Activated naive CD8-positive, alpha-beta T cell treated with anti-CD3 and anti-CD28 coated beads, Interleukin-2, amount 50 U/mL, for 24 hours (primary cell): ENCODE results near the gene CEP44.
"Not testable (repeated sequence)": the region's sequence is repeated elsewhere in the genome, so short reads cannot be mapped to it uniquely, and the experiment has no call there.

Experiments used
- ATAC-seq: fragments of 150-1000 bp; cut with Tn5 transposase; one replicate; pipeline ENCODE4 v1.10.0; 2021
- DNase-seq: peaks from one replicate; pipeline ENCODE4 v3.0.0; 2021
- H3K27ac Mint-ChIP-seq: one replicate; pipeline ENCODE4 v1.8.0; 2021; ENCODE audit warnings: mild to moderate bottlenecking, mixed read lengths
- H3K27me3 Mint-ChIP-seq: one replicate; pipeline ENCODE4 v1.8.0; 2021; ENCODE audit warnings: mixed read lengths
- H3K36me3 Mint-ChIP-seq: one replicate; pipeline ENCODE4 v1.8.0; 2021; ENCODE audit warnings: low read depth, mixed read lengths
- H3K4me1 Mint-ChIP-seq: one replicate; pipeline ENCODE4 v1.8.0; 2021; ENCODE audit warnings: mixed read lengths
- H3K4me3 Mint-ChIP-seq: one replicate; pipeline ENCODE4 v1.8.0; 2021; ENCODE audit warnings: mild to moderate bottlenecking, moderate library complexity, mixed read lengths
- H3K9me3 Mint-ChIP-seq: one replicate; pipeline ENCODE4 v1.8.0; 2021; ENCODE audit warnings: mixed read lengths

CEP44 gene

GRCh38 chr4:174286870-174287269, 3.2 kb downstream of the CEP44 start:
- H3K36me3 Mint-ChIP-seq: peaks cover 14% of the 10 kb centered on the region
- H3K4me1 Mint-ChIP-seq: peaks cover 30% of the 10 kb centered on the region
- no peak for ATAC-seq
- no peaks in the 10 kb centered on the region for H3K27me3 Mint-ChIP-seq
- no peak overlapping the region for H3K27ac Mint-ChIP-seq
- no peak overlapping the region for H3K4me3 Mint-ChIP-seq
- DNase-seq: no peak
- peaks cover 6% of the 10 kb centered on the region for H3K9me3 Mint-ChIP-seq

GRCh38 chr4:174292473-174292872, 8.8 kb downstream of the CEP44 start:
- Mint-ChIP-seq H3K9me3 (peaks cover 22% of the 10 kb centered on the region), H3K27ac (no peak overlapping the region), H3K27me3 (no peaks in the 10 kb centered on the region), H3K4me1 (peaks cover 5% of the 10 kb centered on the region), H3K36me3 (peaks cover 39% of the 10 kb centered on the region), H3K4me3 (no peak overlapping the region)
- DNase-seq (no peak), ATAC-seq (no peak)

DNA sequence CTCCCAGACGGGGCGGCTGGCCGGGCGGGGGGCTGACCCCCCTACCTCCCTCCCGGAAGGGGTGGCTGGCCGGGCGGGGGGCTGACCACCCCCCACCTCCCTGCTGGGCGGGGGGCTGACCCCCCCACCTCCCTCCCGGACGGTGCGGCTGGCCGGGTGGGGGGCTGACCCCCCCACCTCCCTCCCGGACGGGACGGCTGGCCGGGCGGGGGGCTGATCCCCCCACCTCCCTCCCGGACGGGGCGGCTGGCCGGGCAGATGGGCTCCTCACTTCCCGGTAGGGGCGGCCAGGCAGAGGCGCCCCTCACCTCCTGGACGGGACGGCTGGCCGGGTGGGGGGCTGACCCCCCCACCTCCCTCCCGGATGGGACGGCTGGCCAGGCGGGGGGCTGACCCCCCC, 10.9 kb downstream of the CEP44 start:
- not testable (repeated sequence) for ATAC-seq

GRCh38 chr4:174295142-174295541, 11.4 kb downstream of the CEP44 start:
- Mint-ChIP-seq H3K36me3 (peaks cover 53% of the 10 kb centered on the region), H3K9me3 (peaks cover 22% of the 10 kb centered on the region)
- H3K27me3 Mint-ChIP-seq, H3K4me1 Mint-ChIP-seq, ATAC-seq, H3K27ac Mint-ChIP-seq, H3K4me3 Mint-ChIP-seq, DNase-seq: not testable (repeated sequence)

More for the DNA sequence above, 10.9 kb downstream of the CEP44 start:
- H3K4me3 Mint-ChIP-seq, H3K27me3 Mint-ChIP-seq, H3K27ac Mint-ChIP-seq, DNase-seq, H3K4me1 Mint-ChIP-seq: not testable (repeated sequence)
- H3K9me3 Mint-ChIP-seq: peaks cover 22% of the 10 kb centered on the region
- H3K36me3 Mint-ChIP-seq: peaks cover 49% of the 10 kb centered on the region

GRCh38 chr4:174303687-174304086, 20.0 kb downstream of the CEP44 start:
- Mint-ChIP-seq H3K4me3 (no peak overlapping the region), H3K36me3 (peaks cover 45% of the 10 kb centered on the region), H3K4me1 (peaks cover 2% of the 10 kb centered on the region), H3K9me3 (no peaks in the 10 kb centered on the region), H3K27me3 (no peaks in the 10 kb centered on the region), H3K27ac (no peak overlapping the region)
- DNase-seq: no peak
- ATAC-seq: no peak

DNA sequence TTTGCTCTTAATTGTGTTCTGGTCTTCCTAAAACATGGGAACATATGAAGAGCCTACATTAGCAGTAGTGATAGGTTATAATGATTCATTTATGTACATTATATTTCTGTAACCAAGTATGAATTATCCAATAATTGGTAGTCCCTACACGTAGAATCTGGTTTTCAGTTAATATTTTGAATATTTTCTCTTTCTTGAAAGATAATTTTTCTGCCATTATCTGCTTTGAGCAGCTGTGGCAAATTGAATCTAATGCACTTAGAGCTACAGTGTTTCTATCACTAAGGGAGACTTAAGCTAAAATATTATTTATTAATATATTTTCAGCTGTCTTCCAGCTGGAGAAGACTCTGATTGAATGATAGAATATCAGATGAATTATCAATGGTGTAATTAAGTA, 21.0 kb downstream of the CEP44 start:
- H3K4me1 Mint-ChIP-seq: peaks cover 2% of the 10 kb centered on the region
- no peak for ATAC-seq

GRCh38 chr4:174305961-174306360, 22.2 kb downstream of the CEP44 start:
- Mint-ChIP-seq H3K4me1 (no peaks in the 10 kb centered on the region), H3K9me3 (no peaks in the 10 kb centered on the region), H3K36me3 (peaks cover 36% of the 10 kb centered on the region), H3K4me3 (no peak overlapping the region), H3K27me3 (no peaks in the 10 kb centered on the region), H3K27ac (no peak overlapping the region)
- DNase-seq (no peak), ATAC-seq (no peak)

More for the DNA sequence above, 21.0 kb downstream of the CEP44 start:
- peaks cover 44% of the 10 kb centered on the region for H3K36me3 Mint-ChIP-seq
- H3K27ac Mint-ChIP-seq: no peak overlapping the region
- H3K27me3 Mint-ChIP-seq: no peaks in the 10 kb centered on the region
- no peak overlapping the region for H3K4me3 Mint-ChIP-seq
- H3K9me3 Mint-ChIP-seq: no peaks in the 10 kb centered on the region
- no peak for DNase-seq

- no peaks in the 10 kb centered on the region for H3K4me1 Mint-ChIP-seq
- H3K9me3 Mint-ChIP-seq: no peaks in the 10 kb centered on the region
- ATAC-seq (no peak), DNase-seq (no peak)
- no peaks in the 10 kb centered on the region for H3K27me3 Mint-ChIP-seq
- no peak overlapping the region for H3K27ac Mint-ChIP-seq
- H3K36me3 Mint-ChIP-seq: peaks cover 36% of the 10 kb centered on the region
- H3K4me3 Mint-ChIP-seq: no peak overlapping the region
Measured at GRCh38 chr4:174307694-174308093, 24.0 kb downstream of the CEP44 start.

- no peak overlapping the region for H3K27ac Mint-ChIP-seq
- DNase-seq: no peak
- no peak for ATAC-seq
- H3K4me3 Mint-ChIP-seq: no peak overlapping the region
- H3K9me3 Mint-ChIP-seq: no peaks in the 10 kb centered on the region
- no peaks in the 10 kb centered on the region for H3K27me3 Mint-ChIP-seq
- peaks cover 16% of the 10 kb centered on the region for H3K36me3 Mint-ChIP-seq
- no peaks in the 10 kb centered on the region for H3K4me1 Mint-ChIP-seq
Measured at GRCh38 chr4:174312993-174313392, 29.3 kb downstream of the CEP44 start.

- Mint-ChIP-seq H3K27ac (no peak overlapping the region), H3K36me3 (peaks cover 14% of the 10 kb centered on the region), H3K9me3 (no peaks in the 10 kb centered on the region), H3K27me3 (no peaks in the 10 kb centered on the region), H3K4me1 (no peaks in the 10 kb centered on the region), H3K4me3 (no peak overlapping the region)
- ATAC-seq (no peak), DNase-seq (no peak)
Measured at GRCh38 chr4:174314274-174314673, 30.6 kb downstream of the CEP44 start.

DNA sequence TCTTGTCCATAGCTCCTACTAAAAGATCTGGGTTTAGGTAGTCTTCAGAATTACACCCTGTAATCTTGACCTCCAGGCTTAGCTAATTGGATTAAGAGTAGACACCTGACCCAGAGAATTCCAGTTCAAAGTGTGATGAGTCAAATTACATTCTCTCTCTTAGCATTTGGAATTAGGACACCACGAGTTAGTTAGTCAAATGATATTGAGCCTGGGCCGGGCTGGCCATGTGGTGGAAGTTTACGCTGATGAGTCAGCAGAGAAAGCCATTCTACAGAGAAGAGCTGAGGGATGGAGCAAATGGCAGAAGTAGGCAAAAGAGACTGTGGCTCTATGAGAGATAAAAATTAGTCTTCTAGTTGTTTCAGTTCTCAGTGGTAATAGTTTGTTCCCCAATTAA, 31.1 kb downstream of the CEP44 start:
- Mint-ChIP-seq H3K36me3 (peaks cover 11% of the 10 kb centered on the region), H3K27me3 (no peaks in the 10 kb centered on the region), H3K27ac (no peak overlapping the region), H3K4me1 (no peaks in the 10 kb centered on the region), H3K4me3 (no peak overlapping the region), H3K9me3 (no peaks in the 10 kb centered on the region)
- no peak for ATAC-seq
- no peak for DNase-seq

DNA sequence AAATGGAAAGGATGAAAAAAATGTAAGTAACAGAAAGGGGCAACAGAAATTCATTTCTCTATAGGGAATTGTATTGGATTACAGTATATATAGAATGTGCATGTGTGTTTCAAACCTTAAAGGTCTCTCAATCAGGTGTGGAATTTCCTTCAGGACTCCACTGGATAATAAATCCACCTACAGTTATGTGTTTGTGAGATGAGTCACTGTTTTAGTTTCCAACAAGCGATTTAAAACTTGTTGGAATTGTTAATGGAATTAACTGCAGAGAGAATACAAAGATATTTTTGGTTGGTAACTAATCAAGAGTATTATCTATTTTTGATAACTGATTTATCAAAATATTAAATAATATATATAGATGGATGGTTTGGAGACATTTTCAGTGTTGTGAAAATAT, 32.8 kb downstream of the CEP44 start:
- Mint-ChIP-seq H3K4me1 (no peaks in the 10 kb centered on the region), H3K27me3 (no peaks in the 10 kb centered on the region), H3K27ac (no peak overlapping the region), H3K36me3 (peaks cover 10% of the 10 kb centered on the region), H3K9me3 (no peaks in the 10 kb centered on the region), H3K4me3 (no peak overlapping the region)
- DNase-seq: no peak
- no peak for ATAC-seq

GRCh38 chr4:174316954-174317353, 33.2 kb downstream of the CEP44 start:
- Mint-ChIP-seq H3K4me1 (no peaks in the 10 kb centered on the region), H3K4me3 (no peak overlapping the region), H3K9me3 (no peaks in the 10 kb centered on the region), H3K27me3 (no peaks in the 10 kb centered on the region), H3K36me3 (peaks cover 8% of the 10 kb centered on the region), H3K27ac (no peak overlapping the region)
- ATAC-seq (no peak), DNase-seq (no peak)

GRCh38 chr4:174317531-174317930, 33.8 kb downstream of the CEP44 start:
- Mint-ChIP-seq H3K4me1 (no peaks in the 10 kb centered on the region), H3K27ac (no peak overlapping the region), H3K36me3 (peaks cover 6% of the 10 kb centered on the region), H3K4me3 (no peak overlapping the region), H3K27me3 (no peaks in the 10 kb centered on the region), H3K9me3 (no peaks in the 10 kb centered on the region)
- DNase-seq (no peak), ATAC-seq (no peak)

DNA sequence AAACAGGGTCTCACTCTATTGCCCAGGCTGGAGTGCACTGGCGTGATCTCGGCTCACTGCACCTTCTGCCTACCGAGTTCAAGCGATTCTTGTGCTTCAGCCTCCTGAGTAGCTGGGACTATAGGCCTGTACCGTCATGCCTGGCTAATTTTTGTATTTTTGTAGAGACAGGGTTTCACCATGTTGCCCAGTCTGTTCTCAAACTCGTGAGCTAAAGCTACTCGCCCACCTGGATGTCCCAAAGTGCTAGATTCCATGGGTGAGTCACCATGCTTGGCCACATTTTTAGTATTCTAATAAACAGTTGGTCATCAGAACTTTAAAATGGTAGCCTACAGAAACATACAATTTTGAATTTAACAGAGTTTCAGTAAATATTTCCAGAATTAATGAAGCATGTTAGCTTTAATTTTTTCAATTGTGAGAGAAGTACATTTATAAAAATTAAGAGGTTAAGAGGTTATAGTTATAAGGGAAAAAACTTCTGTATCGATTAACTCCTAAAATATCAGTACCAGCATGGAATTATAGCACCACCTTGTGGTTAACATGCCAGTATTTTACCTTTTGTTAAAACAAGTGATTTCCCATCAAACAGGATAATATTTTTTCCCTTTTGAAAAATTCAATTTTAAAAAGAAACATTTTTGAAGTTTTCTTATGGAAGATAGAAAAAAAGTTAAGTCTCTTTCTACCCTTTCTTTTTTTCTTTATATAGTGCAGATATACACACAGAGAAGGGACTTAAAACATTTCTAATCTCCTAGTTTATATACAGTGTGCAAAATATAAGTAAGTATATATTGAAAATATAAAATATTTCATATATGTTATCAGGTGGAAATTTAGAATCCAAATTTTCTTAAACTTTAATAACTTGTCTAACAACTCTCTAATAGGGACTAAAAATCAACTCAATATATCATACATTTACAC, 35.4 kb downstream of the CEP44 start:
- H3K4me3 Mint-ChIP-seq: no peak overlapping the region
- no peaks in the 10 kb centered on the region for H3K4me1 Mint-ChIP-seq
- no peak overlapping the region for H3K27ac Mint-ChIP-seq
- ATAC-seq (no peak), DNase-seq (no peak)
- H3K27me3 Mint-ChIP-seq: no peaks in the 10 kb centered on the region
- H3K36me3 Mint-ChIP-seq: peaks cover 3% of the 10 kb centered on the region
- no peaks in the 10 kb centered on the region for H3K9me3 Mint-ChIP-seq
